ENCODE measurements around the gene KIAA1217. TPM values are rescaled to one million over a fixed set of nuclear protein-coding genes. Genes with fewer than 3 reads are reported as not detected.

Gene KIAA1217
- total RNA-seq, 2 experiments from 2014 or later = 0.10 to 0.11 TPM

GRCh38 chr10:24278176-24278889 lies 69.4 kb downstream of the KIAA1217 start:
- POLR2A ChIA-PET = no interaction called here
- CTCF ChIA-PET = no interaction called here

DNA sequence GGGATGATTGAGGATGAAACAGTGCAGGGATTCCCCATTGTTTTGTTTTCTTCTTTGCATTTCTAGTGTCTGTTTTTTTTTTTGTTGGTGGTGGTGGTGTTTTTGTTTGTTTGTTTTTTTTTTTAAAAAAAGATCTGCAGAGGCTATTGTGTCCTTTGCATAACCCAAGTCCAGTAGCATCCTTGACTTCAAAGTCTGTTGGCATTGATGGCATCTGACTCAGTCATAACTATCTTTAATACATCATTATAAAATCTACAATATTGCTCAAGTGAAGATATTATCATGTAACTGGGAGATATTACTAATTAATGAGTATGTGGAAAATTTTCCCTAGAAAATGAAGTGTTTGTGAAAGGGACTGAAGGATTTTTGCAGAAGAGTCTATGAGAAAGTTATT lies 70.2 kb downstream of the KIAA1217 start:
- ChIA-PET CTCF (no interaction called here), POLR2A (no interaction called here)

- ChIA-PET CTCF (no interaction called here), POLR2A (no interaction called here)
Measured at GRCh38 chr10:24287559-24288195, 78.7 kb downstream of the KIAA1217 start.

GRCh38 chr10:24288581-24288980 lies 79.6 kb downstream of the KIAA1217 start:
- CTCF ChIA-PET = no interaction called here
- POLR2A ChIA-PET = no interaction called here

DNA sequence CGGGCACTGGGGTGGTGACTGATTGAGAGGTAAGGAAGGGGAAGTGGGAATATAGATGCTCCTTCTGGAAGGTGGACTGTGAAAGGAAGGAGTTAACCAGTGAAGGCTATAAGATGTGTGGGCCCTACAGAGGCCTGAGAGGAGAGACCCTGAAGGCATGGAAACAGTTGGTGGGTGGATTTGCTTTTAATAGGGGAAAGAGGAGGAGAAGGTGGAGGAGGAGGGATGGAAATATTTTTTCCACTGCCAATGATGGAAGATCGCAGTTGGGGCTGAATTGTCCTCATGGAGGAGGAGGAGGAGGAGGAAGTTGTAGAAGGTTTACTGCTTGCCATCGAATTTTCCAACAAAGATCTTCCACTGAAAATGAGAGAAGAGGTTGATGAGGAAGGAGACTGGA lies 80.3 kb downstream of the KIAA1217 start:
- ChIA-PET CTCF (no interaction called here), POLR2A (no interaction called here)

DNA sequence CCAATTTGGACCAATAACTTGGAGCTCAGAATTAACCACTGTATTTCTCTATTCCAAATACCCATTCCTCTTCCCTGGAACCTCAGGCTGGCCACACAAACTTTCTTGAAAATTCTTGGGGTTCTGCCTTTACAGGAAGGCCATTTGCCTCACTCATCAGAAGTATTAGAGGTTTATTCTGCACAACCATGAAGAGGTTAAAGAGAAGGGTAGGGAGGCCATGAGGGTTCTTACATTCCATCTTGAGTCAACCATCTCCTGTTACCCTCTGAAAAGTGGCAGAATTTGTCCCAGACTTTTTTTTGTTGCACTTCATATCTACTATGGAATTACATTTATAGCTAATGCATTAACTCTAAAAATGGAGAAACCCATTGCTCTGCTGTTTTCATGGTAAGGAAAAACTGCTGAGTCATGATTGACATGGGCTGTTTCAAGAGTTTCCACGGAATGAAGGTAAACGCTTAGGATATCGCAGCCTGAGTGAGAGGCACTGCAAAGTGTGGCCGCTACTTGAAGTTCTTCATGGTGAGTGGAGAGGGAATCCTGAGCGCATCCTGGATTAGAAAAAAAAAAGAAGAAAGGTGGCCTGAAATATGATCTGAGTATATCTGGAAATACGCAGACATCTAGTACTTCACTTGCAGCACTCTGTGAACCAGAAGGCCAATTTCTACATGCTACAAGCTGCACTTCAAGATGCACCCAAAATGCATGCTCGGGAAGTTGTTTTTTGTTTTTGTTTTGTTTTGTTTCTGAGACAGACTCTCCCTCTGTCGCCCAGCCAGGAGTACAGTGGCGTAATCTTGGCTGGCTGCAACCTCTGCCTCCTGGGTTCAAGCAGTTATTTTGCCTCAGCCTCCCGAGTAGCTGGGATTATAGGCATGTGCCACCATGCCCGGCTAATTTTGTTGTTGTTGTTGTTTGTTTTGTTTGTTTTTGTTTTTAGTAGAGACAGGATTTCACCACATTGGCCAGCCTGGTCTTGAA lies 83.7 kb downstream of the KIAA1217 start:
- POLR2A ChIA-PET = no interaction called here
- CTCF ChIA-PET = no interaction called here

GRCh38 chr10:24299578-24300260 lies 90.8 kb downstream of the KIAA1217 start:
- ChIA-PET CTCF (no interaction called here), POLR2A (no interaction called here)

DNA sequence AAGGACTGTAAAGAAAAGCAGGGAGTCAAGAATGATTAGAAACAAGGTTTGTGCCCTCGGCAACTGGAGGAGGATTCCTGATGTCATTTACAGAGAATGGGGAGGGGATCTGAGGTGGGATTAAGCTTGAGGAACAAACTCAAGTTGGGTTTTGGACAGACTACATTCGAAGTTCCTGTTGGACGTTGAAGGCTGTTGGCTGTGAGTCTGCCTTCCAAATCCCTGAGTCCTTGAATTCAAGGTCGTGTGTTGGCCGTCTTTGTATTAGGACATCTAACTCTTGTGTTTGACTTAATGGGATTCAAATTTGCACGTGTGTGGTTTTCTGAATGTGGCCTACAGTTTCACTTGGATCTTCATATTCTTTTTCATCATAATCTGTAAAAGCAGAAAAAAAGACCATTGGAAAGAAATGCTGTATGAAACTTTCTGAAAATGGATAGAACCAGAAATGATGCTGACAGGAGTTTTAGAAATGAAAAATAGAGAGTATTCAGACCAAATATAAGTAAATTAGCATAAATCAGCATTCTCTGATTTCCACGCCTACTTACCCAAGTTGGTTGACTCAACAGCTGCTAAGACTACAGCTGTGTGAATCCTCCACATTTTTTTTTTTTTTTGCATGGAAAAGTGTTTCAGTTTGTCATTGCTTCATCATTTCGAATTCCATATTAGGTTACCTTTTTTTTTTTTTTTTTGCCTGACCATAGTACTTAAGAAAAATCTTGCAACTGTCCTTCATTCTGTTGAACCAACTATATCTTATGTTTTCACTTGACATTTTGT lies 94.8 kb downstream of the KIAA1217 start:
- ChIA-PET CTCF (no interaction called here), POLR2A (no interaction called here)

DNA sequence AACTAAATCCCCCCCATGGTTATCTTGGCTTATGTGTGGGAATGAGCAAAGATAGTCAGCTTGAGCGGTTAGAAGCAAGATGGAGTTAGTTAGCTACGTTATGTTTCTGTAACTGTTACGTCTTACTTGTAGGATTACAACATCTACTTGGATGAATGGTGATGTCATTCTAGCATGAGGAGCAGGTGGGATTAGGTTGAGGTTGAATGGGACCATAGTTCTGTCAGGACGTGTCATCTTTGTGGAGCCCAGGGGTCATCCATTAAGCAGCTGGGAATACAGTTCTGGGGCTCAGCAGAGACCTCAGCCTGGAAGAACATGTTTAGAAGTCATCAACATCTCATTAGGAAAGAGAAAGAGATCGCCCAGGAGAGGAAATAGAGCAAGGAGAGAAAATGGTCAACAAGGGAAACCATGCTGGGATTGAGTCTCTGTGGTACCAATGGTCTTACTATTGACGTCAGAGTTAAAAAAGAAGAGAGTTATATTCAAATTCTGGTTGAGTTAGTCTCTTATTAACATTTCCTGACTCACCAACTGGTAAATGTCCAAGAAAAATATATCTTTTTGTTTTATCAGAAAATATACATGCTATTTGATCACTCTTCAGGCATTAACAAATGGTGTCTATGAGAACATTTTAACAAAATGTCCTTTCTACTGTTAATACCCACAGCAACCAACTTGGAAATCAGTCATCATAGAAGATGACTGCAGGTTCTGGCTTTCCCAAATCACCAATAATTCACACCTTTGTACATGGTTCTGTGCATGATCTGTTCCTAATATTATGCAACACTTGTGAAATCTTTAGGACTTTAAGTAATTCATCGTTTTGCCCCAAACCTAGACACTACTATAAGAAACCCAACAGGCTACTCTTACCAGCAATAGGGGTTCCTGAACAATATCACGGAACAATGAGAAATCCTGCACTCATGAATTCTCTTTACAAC lies 96.9 kb downstream of the KIAA1217 start:
- ChIA-PET POLR2A (no interaction called here), CTCF (no interaction called here)

- ChIA-PET CTCF (no interaction called here), POLR2A (no interaction called here)
Measured at GRCh38 chr10:24306507-24306875, 97.6 kb downstream of the KIAA1217 start.

- CTCF ChIA-PET = no interaction called here
Measured at GRCh38 chr10:24307116-24307515, 98.2 kb downstream of the KIAA1217 start.

GRCh38 chr10:24307696-24308485 lies 99.0 kb downstream of the KIAA1217 start:
- POLR2A ChIA-PET = no interaction called here

More at GRCh38 chr10:24307116-24307515, 98.2 kb downstream of the KIAA1217 start:
- POLR2A ChIA-PET = no interaction called here

DNA sequence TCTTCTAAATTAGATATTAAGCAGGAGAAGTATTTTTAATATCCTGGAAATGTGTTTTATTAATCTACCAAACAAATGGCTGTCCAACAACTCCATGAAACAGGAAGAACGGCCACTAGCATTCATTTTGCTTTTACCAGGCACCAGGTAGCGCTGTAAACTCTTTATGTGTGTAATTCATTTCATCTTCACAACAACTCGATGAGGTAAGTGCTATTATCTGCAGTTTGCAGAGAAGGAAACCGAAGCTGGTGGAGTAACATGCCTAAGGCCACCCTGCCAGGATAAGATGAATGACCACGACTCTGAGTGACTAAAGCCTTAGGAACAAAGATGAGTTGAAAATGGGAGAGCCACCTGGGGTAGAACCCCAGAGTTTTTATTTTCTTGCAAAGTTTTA lies 101.2 kb downstream of the KIAA1217 start:
- ChIA-PET CTCF (no interaction called here), POLR2A (no interaction called here)

More at GRCh38 chr10:24307696-24308485, 99.0 kb downstream of the KIAA1217 start:
- CTCF ChIA-PET = no interaction called here

DNA sequence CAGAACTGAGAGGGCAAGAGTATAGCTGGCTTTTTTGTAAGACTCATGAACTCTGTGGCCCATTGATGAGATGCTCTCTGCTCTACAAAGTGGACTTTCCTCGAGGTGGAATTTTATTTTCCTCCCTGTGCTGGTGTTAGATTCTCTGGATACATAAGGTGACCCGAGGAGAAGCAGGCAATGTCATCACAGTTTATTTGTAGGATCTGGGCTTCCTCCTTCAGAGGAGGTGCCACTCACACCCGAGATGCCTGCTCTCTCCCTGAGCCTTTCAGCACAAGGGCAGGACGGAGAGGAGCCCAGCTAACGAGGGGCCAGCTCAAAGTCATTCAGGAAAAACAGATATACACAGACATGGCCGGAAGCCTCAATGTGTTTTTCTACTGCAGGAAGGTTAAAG lies 103.0 kb downstream of the KIAA1217 start:
- POLR2A ChIA-PET = no interaction called here
- CTCF ChIA-PET = no interaction called here

DNA sequence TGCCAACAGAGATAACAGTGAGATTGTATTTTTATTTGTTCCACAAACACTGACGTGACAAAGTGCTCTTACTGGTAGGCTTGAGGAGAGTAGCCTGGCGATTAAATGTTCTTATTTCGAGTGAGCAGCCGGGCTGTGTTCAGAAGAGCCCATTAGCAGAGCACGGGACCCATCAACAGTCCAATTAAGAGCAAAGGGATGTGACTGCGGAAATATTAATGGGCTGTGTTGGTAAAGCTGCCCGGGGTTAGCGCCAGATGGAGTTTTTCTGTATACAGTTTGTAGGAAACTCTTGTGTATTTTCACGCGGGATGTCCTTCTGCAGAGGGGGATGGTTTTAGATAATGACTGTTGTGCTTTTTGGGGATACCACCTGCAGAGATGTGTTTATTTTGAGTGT lies 104.3 kb downstream of the KIAA1217 start:
- ChIA-PET POLR2A (no interaction called here), CTCF (no interaction called here)

DNA sequence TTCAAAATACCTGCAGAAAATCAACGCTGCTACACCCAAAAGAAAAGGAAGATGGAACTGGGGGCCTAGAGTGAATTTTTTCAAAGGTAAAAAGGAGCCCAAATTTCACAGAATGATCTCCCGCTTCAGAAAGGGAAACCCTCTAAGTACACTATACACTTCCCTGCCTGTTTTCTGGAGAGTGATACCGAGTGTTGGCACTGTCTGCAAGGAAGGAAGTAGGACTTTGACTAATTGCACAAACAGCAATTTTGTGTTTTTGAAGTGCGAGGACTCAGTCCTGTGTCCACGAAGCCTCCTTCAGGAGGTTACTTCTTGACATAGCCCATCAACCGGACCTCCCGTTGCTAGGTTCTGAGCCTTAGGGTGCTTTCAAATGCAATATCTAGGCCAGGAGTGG lies 106.3 kb downstream of the KIAA1217 start:
- ChIA-PET CTCF (no interaction called here), POLR2A (no interaction called here)

GRCh38 chr10:24318517-24318916 lies 109.6 kb downstream of the KIAA1217 start:
- POLR2A ChIA-PET = no interaction called here
- CTCF ChIA-PET = no interaction called here

DNA sequence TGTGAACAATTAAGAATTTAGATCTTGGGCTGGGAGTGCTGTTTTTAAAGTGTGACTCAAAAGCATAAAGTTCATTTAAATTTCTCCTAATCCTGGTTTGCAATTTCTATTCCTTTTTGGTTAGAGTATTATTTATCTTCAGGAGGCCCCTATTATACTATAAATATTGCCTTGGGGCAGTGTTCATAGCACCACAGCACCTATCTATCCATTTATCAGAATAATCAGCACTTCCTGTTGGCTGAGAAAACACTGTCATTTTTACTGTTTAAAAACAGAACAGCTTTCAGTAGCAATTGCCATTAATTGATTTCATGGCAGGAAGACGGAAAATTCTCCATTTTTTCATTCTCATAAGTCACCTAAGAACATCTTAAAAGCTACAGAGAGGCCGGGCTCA lies 111.4 kb downstream of the KIAA1217 start:
- CTCF ChIA-PET = no interaction called here
- POLR2A ChIA-PET = no interaction called here
